Heart left ventricle (tissue), 16 donors: ENCODE results near the gene SLC9A5. TPM values are rescaled to one million over a fixed set of nuclear protein-coding genes. Genes with fewer than 3 reads are reported as not detected.

Source experiments
- ATAC-seq, 4 donors: fragments of 200-7000 bp; cut with Tn5 transposase; one replicate each; pipeline ENCODE4 v1.9.1; 2020 to 2022; ENCODE audit warnings: moderate library complexity in 4 of 4, mild to moderate bottlenecking in 3 of 4, moderate number of reproducible peaks in 1 of 4
- DNase-seq, 5 donors: peaks; one replicate each; pipeline ENCODE4 v3.0.0-alpha.2; 2020
- H3K27ac ChIP-seq, 12 donors: fragments of 200-600 bp; sonication (generic) in 4 of 12; one replicate each; pipeline versions ENCODE4 v1.5.0 to v1.8.0; 2016 to 2022; ENCODE audit warnings: mild to moderate bottlenecking in 2 of 12
- H3K27me3 ChIP-seq, 9 donors: fragments of 200-600 bp; sonication (generic) in 2 of 9; one replicate each; pipeline versions ENCODE4 v1.5.1 to v1.8.0; 2016 to 2022; ENCODE audit warnings: mild to moderate bottlenecking in 3 of 9
- H3K36me3 ChIP-seq, 9 donors: fragments of 200-600 bp; sonication (generic) in 2 of 9; one replicate each; pipeline versions ENCODE4 v1.5.0 to v1.8.0; 2018 to 2022; ENCODE audit warnings: mild to moderate bottlenecking in 2 of 9
- H3K4me1 ChIP-seq, 12 donors: fragments of 200-600 bp; sonication (generic) in 4 of 12; one replicate each; pipeline versions ENCODE4 v1.5.0 to v1.8.0; 2016 to 2022; ENCODE audit warnings: mild to moderate bottlenecking in 3 of 12
- H3K4me3 ChIP-seq, 12 donors: fragments of 200-600 bp; sonication (generic) in 4 of 12; one replicate each; pipeline versions ENCODE4 v1.5.0 to v1.8.0; 2017 to 2022; ENCODE audit warnings: mild to moderate bottlenecking in 9 of 12, moderate library complexity in 4 of 12
- H3K9me3 ChIP-seq, 12 donors: fragments of 200-600 bp; sonication (generic) in 4 of 12; one replicate each; pipeline versions ENCODE4 v1.5.0 to v1.8.0; 2016 to 2022; ENCODE audit warnings: mild to moderate bottlenecking in 1 of 12
- CTCF ChIP-seq, 12 donors: fragments of 200-600 bp; sonication (generic) in 4 of 12; IDR thresholded peaks; one replicate each; pipeline versions ENCODE4 v1.5.0 to v1.8.0; 2018 to 2022; ENCODE audit warnings: antibody characterized with exemption in 12 of 12, mild to moderate bottlenecking in 5 of 12
- POLR2A ChIP-seq, 2 donors: fragments of 450-650 bp; IDR thresholded peaks; one replicate each; pipeline ENCODE4 v1.6.1; 2017; ENCODE audit warnings: antibody characterized with exemption in 2 of 2, mild to moderate bottlenecking in 2 of 2, moderate library complexity in 2 of 2
- WGBS, 4 donors: extraction: QIAGEN DNeasy Blood & Tissue Kit in 2 of 4; methylation state at CpG; one replicate each; pipeline versions ENCODE4 v1.1.5 to v1.1.7; 2013 to 2018; 5-methylcytosine and 5-hydroxymethylcytosine counted together
- intact Hi-C, 10 donors: fragments of 100-400 bp; cut with DNase I; formaldehyde crosslinking; loops; one replicate each; pipeline versions ENCODE4 v1.11.1 to v1.14.2; 2022
- polyA plus RNA-seq, 2 donors: library from polyadenylated mRNA; stranded (reverse); fragments of 200-250 nt; gene quantifications; one replicate each; pipeline ENCODE4 v1.2.3, GENCODE V29; 2013
- total RNA-seq, 9 donors: library from RNA; depleted of rRNA in 2 of 9; stranded (reverse); fragments of >200 nt in 2 of 9; fragmentation: NEBNext Ultra II Directional in 3 of 9; extraction: Animal tissue kit (Norgen Biotek cat#: 25700) in 3 of 9; gene quantifications; one replicate each; pipeline versions ENCODE4 v1.1.0 to v1.2.4, GENCODE V29; 2016 to 2023
- donor health status: ischemic (EF 13 %, LVEDD 7.1; RV severe dilation, severe dysfunction).
- donor health status: healthy with polysubstance abuse.
- donor health status: DM: no; HTN: yes; CAD: no.
- donor health status: DM: no; HTN: no; CAD: no.
- donor health status: ischemic (EF 25% LVEDD 6.9; RV normal size, moderate dysfunction).
- donor health status: ischemic (EF 25% LVEDD 5.7; RV mildly dilated, moderate dysfunction).
- donor health status: healthy.
- donor health status: DM: yes; HTN: yes; CAD: no.
- donor health status: ischemic (EF 35%, LVEDD 5.7; RV mildly dilated, moderate dysfunction).
- donor health status: nonischemic (EF 11% LVEDD 7.7; RV severe dilation, severe dysfunction).
- donor health status: DM: yes; HTN: yes; CAD: no.
- donor health status: PGD.
- donor health status: ischemic (EF 29% LVEDD 5.4; RV normal size, mild dysfunction).
- donor health status: nonischemic (EF 23%, LVEDD 6.1; RV moderate dilation, normal function).

Gene SLC9A5
- total and polyA plus RNA-seq, 11 donors, result 0.16 to 2.0 (median 1.2) TPM

GRCh38 chr16:67234180-67234597 lies 14.6 kb upstream of the SLC9A5 start:
- DNase-seq (peak in 3 of 5 donors; percentile 21 to 39 (median 23)), ATAC-seq (no peak)
- Histone ChIP-seq H3K36me3 (peaks cover 0 to 100% (median 97%) of the 10 kb centered on the region in 9 donors), H3K9me3 (no peaks in the 10 kb centered on the region), H3K27me3 (no peaks in the 10 kb centered on the region), H3K4me3 (no peak overlapping the region), H3K27ac (no peak overlapping the region), H3K4me1 (no peaks in the 10 kb centered on the region)
- TF ChIP-seq CTCF (IDR thresholded peaks at IDR 0.05) (no peak), POLR2A (IDR thresholded peaks at IDR 0.05) (no peak)
- intact Hi-C loops, result loop anchor here in 1 of 10 donors (10.0 kb wide), 1 partner anchor 791 kb away; the partner anchor contains the start of genes DDX28 and DUS2
- 87 to 94% (median 92%) methylated on average over 7 to 10 of the region's 10 CpGs for WGBS, 4 donors

DNA sequence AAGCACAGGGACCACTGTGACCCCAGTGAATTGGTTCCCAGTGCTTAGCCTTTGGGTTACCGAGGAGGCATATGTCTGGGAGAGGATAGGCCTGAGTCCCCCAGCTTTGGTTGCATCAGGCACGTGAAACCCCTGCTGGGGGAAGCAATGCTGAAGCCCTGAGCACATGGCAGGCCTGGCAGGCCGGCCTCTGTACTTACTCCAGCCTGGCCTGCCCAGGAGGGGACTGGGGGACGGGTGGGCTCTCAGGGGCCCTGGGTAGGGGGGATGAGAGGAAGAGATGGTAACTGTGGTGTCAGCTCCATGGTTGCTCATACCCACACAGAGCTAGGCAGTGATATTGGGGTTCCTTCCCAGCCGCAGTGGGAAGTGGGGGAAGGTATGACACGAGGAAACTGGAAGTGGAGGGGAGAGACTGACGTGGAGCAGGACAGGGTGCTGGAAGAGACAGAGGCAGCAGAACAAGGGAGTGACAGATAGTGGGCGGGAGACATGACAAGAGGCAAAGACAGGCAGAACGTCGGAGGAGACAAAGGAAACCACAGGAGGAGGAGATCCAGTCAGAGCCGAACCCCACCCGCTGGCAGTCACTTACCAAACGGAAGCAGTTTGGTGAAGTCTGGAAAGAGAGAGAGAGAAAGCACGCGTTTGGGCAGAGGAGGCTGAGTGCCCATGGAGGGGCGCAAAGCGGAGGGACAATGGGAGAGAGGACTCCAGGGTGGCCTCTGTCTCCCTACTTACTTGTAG lies 12.8 kb upstream of the SLC9A5 start:
- ATAC-seq, result no peak
- TF ChIP-seq POLR2A (IDR thresholded peaks at IDR 0.05) (no peak), CTCF (IDR thresholded peaks at IDR 0.05) (no peak)
- no peak overlapping the region for H3K27ac ChIP-seq

GRCh38 chr16:67236563-67237395 lies 12.0 kb upstream of the SLC9A5 start:
- WGBS, 4 donors, result 76 to 83% (median 81%) methylated on average over 43 to 50 of the region's 50 CpGs

More for the DNA sequence above, 12.8 kb upstream of the SLC9A5 start:
- 81 to 87% (median 85%) methylated on average over 15 to 17 of the region's 17 CpGs for WGBS, 4 donors
- no peak overlapping the region for H3K4me3 ChIP-seq
- DNase-seq, result peak in 3 of 5 donors; percentile 18 to 40 (median 21)
- no peaks in the 10 kb centered on the region for H3K9me3 ChIP-seq
- H3K36me3 ChIP-seq, result peaks cover 0 to 92% (median 85%) of the 10 kb centered on the region in 9 donors
- H3K27me3 ChIP-seq, result no peaks in the 10 kb centered on the region
- H3K4me1 ChIP-seq, result peaks cover 5 to 14% (median 10%) of the 10 kb centered on the region in 12 donors
- intact Hi-C loops, result loop anchor here in 1 of 10 donors (10.0 kb wide), 1 partner anchor 789 kb away; the partner anchor contains the start of genes DDX28 and DUS2

More at GRCh38 chr16:67236563-67237395, 12.0 kb upstream of the SLC9A5 start:
- ATAC-seq, result peak in 2 of 4 donors; percentile 14 to 33
- peaks cover 10 to 22% (median 18%) of the 10 kb centered on the region in 12 donors for H3K4me1 ChIP-seq
- no peak for TF ChIP-seq CTCF (IDR thresholded peaks at IDR 0.05)
- TF ChIP-seq POLR2A (IDR thresholded peaks at IDR 0.05), result no peak
- H3K27me3 ChIP-seq, result no peaks in the 10 kb centered on the region
- no peak overlapping the region for H3K27ac ChIP-seq
- intact Hi-C loops, result loop anchor here in 1 of 10 donors (10.0 kb wide), 1 partner anchor 788 kb away; the partner anchor contains the start of genes DDX28 and DUS2
- H3K9me3 ChIP-seq, result no peaks in the 10 kb centered on the region
- no peak overlapping the region for H3K4me3 ChIP-seq
- H3K36me3 ChIP-seq, result peaks cover 0 to 84% (median 78%) of the 10 kb centered on the region in 9 donors
- peak in 2 of 5 donors; percentile 52 to 68 for DNase-seq
